PC-3 (cell line): ENCODE data around the gene SP100. TPM values are rescaled to one million over a fixed set of nuclear protein-coding genes. Genes with fewer than 3 reads are reported as not detected.

Experiments used
- ATAC-seq: fragments of 200-7000 bp; cut with Tn5 transposase; 2 replicates; pipeline ENCODE4 v1.9.1; 2020; ENCODE audit warnings: mild to moderate bottlenecking, moderate library complexity
- BruUV-seq: library from RNA; stranded (reverse); fragments of 400-500 nt; replicated peaks from 2 replicates; lab custom pipeline; 2021; lab: Mats Ljungman, UMichigan
- CTCF ChIA-PET: fragments of 300-600 bp; sonication (Branson Sonifier 250); formaldehyde crosslinking; loops from one replicate; lab custom pipeline; 2022; ENCODE audit warnings: antibody characterized with exemption; lab: Charles Lee
- POLR2A ChIA-PET: fragments of 300-600 bp; sonication (Branson Sonifier 250); formaldehyde crosslinking; loops from one replicate; lab custom pipeline; 2022; ENCODE audit warnings: antibody characterized with exemption; ENCODE audit not compliant: unreplicated experiment; lab: Charles Lee
- DNase-seq: peaks from one replicate; pipeline ENCODE4 v3.0.0-alpha.2; 2015
- H2AFZ ChIP-seq: fragments of 300-600 bp; sonication (generic); 2 replicates; pipeline ENCODE4 v1.6.0; 2016; ENCODE audit warnings: antibody characterized with exemption, low read length
- H3F3A ChIP-seq: fragments of 300-600 bp; sonication (generic); one replicate; pipeline ENCODE4 v1.6.0; 2017; ENCODE audit warnings: antibody characterized with exemption, low read length, control low read depth, mild to moderate bottlenecking; ENCODE audit not compliant: unreplicated experiment
- H3K27ac ChIP-seq: fragments of 300-600 bp; sonication (generic); 2 replicates; pipeline ENCODE4 v1.5.1; 2016; ENCODE audit warnings: mild to moderate bottlenecking, low read length
- H3K27me3 ChIP-seq: fragments of 300-600 bp; sonication (generic); 2 replicates; pipeline ENCODE4 v1.6.1; 2016; ENCODE audit warnings: low read length, mixed read lengths
- H3K36me3 ChIP-seq: fragments of 300-600 bp; sonication (generic); 2 replicates; pipeline ENCODE4 v1.6.1; 2016; ENCODE audit warnings: low read depth, mixed run types, low read length, mixed read lengths
- H3K4me1 ChIP-seq: fragments of 300-600 bp; sonication (generic); 2 replicates; pipeline ENCODE4 v1.5.1; 2016; ENCODE audit warnings: low read length; ENCODE audit not compliant: insufficient read depth
- H3K4me2 ChIP-seq: fragments of 300-600 bp; sonication (generic); 2 replicates; pipeline ENCODE4 v1.6.0; 2016; ENCODE audit warnings: low read length
- H3K4me3 ChIP-seq: fragments of 300-600 bp; sonication (generic); 2 replicates; pipeline ENCODE4 v1.5.1; 2016; ENCODE audit warnings: mild to moderate bottlenecking, low read length, mixed read lengths
- H3K79me2 ChIP-seq: fragments of 300-600 bp; sonication (generic); 2 replicates; pipeline ENCODE4 v1.6.1; 2017; ENCODE audit warnings: low read length, mixed read lengths
- H3K9ac ChIP-seq: fragments of 300-600 bp; sonication (generic); 2 replicates; pipeline ENCODE4 v1.6.0; 2016; ENCODE audit warnings: mild to moderate bottlenecking, low read length
- H3K9me2 ChIP-seq: fragments of 300-600 bp; sonication (generic); replicated peaks from 2 replicates; pipeline ENCODE4 v1.6.1; 2016; ENCODE audit warnings: mixed run types, low read length, mixed read lengths
- H3K9me3 ChIP-seq: fragments of 300-600 bp; sonication (generic); 2 replicates; pipeline ENCODE4 v1.6.1; 2016; ENCODE audit warnings: low read length, mixed read lengths
- H4K20me1 ChIP-seq: fragments of 300-600 bp; sonication (generic); 2 replicates; pipeline ENCODE4 v1.6.1; 2016; ENCODE audit warnings: low read length, mixed read lengths
- CTCF ChIP-seq: fragments of 300-600 bp; sonication (generic); conservative IDR thresholded peaks from 2 replicates; pipeline ENCODE4 v1.5.1; 2017; ENCODE audit warnings: antibody characterized with exemption, low read depth, mild to moderate bottlenecking, low read length
- EZH2 ChIP-seq: fragments of 300-600 bp; sonication (generic); IDR thresholded peaks from one replicate; pipeline ENCODE4 v1.6.1; 2017; ENCODE audit warnings: antibody characterized with exemption, mild to moderate bottlenecking, low read length; ENCODE audit not compliant: unreplicated experiment
- EZH2phosphoT487 ChIP-seq: fragments of 300-600 bp; sonication (generic); IDR thresholded peaks from 2 replicates; pipeline ENCODE4 v1.6.1; 2018; ENCODE audit warnings: mild to moderate bottlenecking, antibody characterized with exemption, low read length, borderline replicate concordance
- intact Hi-C: fragments of 100-400 bp; cut with micrococcal nuclease; formaldehyde crosslinking; loops from 2 replicates; pipeline ENCODE4 v1.9.0; 2023
- total RNA-seq: library from RNA; depleted of rRNA; stranded (reverse); fragments of >200 nt; gene quantifications from 2 replicates; pipeline ENCODE4 v1.2.3, GENCODE V29; 2014

Gene SP100
- total RNA-seq, 1 experiment from 2014 or later: 49.8 TPM

GRCh38 chr2:230505162-230505561 is 89.2 kb downstream of the SP100 start:
- no peaks in the 10 kb centered on the region for H4K20me1 ChIP-seq
- no peak overlapping the region for H3K9ac ChIP-seq
- DNase-seq: no peak
- no peak overlapping the region for H3K4me3 ChIP-seq
- CTCF ChIA-PET: no interaction called here
- no peaks in the 10 kb centered on the region for H3K4me1 ChIP-seq
- H3K79me2 ChIP-seq: no peaks in the 10 kb centered on the region
- no peaks in the 10 kb centered on the region for H3K9me2 ChIP-seq
- no peak for ATAC-seq
- no TSS peak for BruUV-seq
- intact Hi-C loops: no loop called here
- TF ChIP-seq EZH2phosphoT487 (no peak), CTCF (no peak)
- no peak overlapping the region for H3K4me2 ChIP-seq
- no peaks in the 10 kb centered on the region for H3K36me3 ChIP-seq
- POLR2A ChIA-PET: no interaction called here
- no peaks in the 10 kb centered on the region for H3K27me3 ChIP-seq
- no peak overlapping the region for H3K27ac ChIP-seq
- no peaks in the 10 kb centered on the region for H3F3A ChIP-seq
- H3K9me3 ChIP-seq: no peaks in the 10 kb centered on the region
- H2AFZ ChIP-seq: no peak overlapping the region

- DNase-seq (peak; percentile 57), ATAC-seq (peak; percentile 85)
- Histone ChIP-seq H3K4me1 (peaks cover 13% of the 10 kb centered on the region), H3K9me2 (no peaks in the 10 kb centered on the region), H3K27ac (peak overlapping the region; percentile 39), H2AFZ (no peak overlapping the region), H4K20me1 (no peaks in the 10 kb centered on the region), H3K79me2 (no peaks in the 10 kb centered on the region), H3K4me2 (peak overlapping the region; percentile 42), H3F3A (no peaks in the 10 kb centered on the region), H3K4me3 (no peak overlapping the region), H3K36me3 (no peaks in the 10 kb centered on the region), H3K27me3 (no peaks in the 10 kb centered on the region), H3K9ac (no peak overlapping the region), H3K9me3 (no peaks in the 10 kb centered on the region)
- BruUV-seq: no TSS peak
- POLR2A ChIA-PET: no interaction called here
- intact Hi-C loops: no loop called here
- TF ChIP-seq EZH2phosphoT487: no peak
- TF ChIP-seq CTCF: no peak
- TF ChIP-seq EZH2: no peak
- CTCF ChIA-PET: no interaction called here
Observed at GRCh38 chr2:230512955-230513748, 97.2 kb downstream of the SP100 start.
